Lower leg skin (tissue), 4 donors: ENCODE measurements around the gene CACNA1B. TPM values are rescaled to one million over a fixed set of nuclear protein-coding genes. Genes with fewer than 3 reads are reported as not detected.
A peak's percentile ranks its signal among the peaks of the same experiment; 100 is the strongest.

Source experiments
- DNase-seq, 2 donors: peaks; one replicate each; pipeline ENCODE4 v3.0.0-alpha.2; 2019; ENCODE audit warnings: low spot score in 2 of 2
- H3K4me3 ChIP-seq: fragments of 200-600 bp; sonication (generic); 2 replicates; pipeline ENCODE4 v1.5.1; 2017; ENCODE audit warnings: mild to moderate bottlenecking, low read depth; ENCODE audit not compliant: poor library complexity, severe bottlenecking
- CTCF ChIP-seq, 3 donors: fragments of 450-650 bp; IDR thresholded peaks; one replicate each; pipeline ENCODE4 v1.5.1; 2016; ENCODE audit warnings: antibody characterized with exemption in 3 of 3, mild to moderate bottlenecking in 3 of 3, moderate library complexity in 2 of 3
- POLR2A ChIP-seq, 2 donors: fragments of 450-650 bp; IDR thresholded peaks; one replicate each; pipeline ENCODE4 v1.6.1; 2016 to 2017; ENCODE audit warnings: antibody characterized with exemption in 2 of 2, mild to moderate bottlenecking in 1 of 2, moderate library complexity in 1 of 2
- WGBS, 2 donors: methylation state at CpG; one replicate each; pipeline ENCODE4 v1.1.5; 2018; 5-methylcytosine and 5-hydroxymethylcytosine counted together
- intact Hi-C: fragments of 100-400 bp; cut with DNase I; formaldehyde crosslinking; loops from one replicate; pipeline ENCODE4 v1.15.0; 2023; ENCODE audit warnings: low total_unique reads
- total RNA-seq, 4 donors: library from RNA; depleted of rRNA; stranded (reverse); fragments of >200 nt; gene quantifications; one replicate each; pipeline ENCODE4 v1.1.0, GENCODE V29; 2016

CACNA1B gene
- total RNA-seq, 4 donors from 2014 or later, result not detected

GRCh38 chr9:138020795-138021182, 143.2 kb downstream of the CACNA1B start:
- H3K4me3 ChIP-seq, result no peak overlapping the region
- TF ChIP-seq CTCF (IDR thresholded peaks at IDR 0.05) (no peak), POLR2A (IDR thresholded peaks at IDR 0.05) (no peak)
- intact Hi-C loops, result no loop called here
- WGBS, 2 donors, result 78 to 84% methylated on average over 5 of the region's 5 CpGs
- DNase-seq, result peak in 1 of 2 donors; percentile 67

GRCh38 chr9:138021251-138022056, 143.9 kb downstream of the CACNA1B start:
- WGBS, 2 donors, result 72 to 89% methylated on average over 14 to 15 of the region's 15 CpGs
- TF ChIP-seq POLR2A (IDR thresholded peaks at IDR 0.05) (no peak), CTCF (IDR thresholded peaks at IDR 0.05) (no peak)
- no peak overlapping the region for H3K4me3 ChIP-seq
- DNase-seq, result peak in 1 of 2 donors; percentile 71
- intact Hi-C loops, result no loop called here

GRCh38 chr9:138022121-138022741, 144.6 kb downstream of the CACNA1B start:
- TF ChIP-seq POLR2A (IDR thresholded peaks at IDR 0.05) (no peak), CTCF (IDR thresholded peaks at IDR 0.05) (no peak)
- H3K4me3 ChIP-seq, result no peak overlapping the region
- peak in 1 of 2 donors; percentile 70 for DNase-seq
- intact Hi-C loops, result no loop called here
- 29 to 40% methylated on average over 12 to 13 of the region's 17 CpGs for WGBS, 2 donors

GRCh38 chr9:138022756-138023393, 145.3 kb downstream of the CACNA1B start:
- WGBS, 2 donors, result 0 to 2% methylated on average over 19 to 39 of the region's 69 CpGs

More at GRCh38 chr9:138022756-138023393, 145.3 kb downstream of the CACNA1B start:
- TF ChIP-seq CTCF (IDR thresholded peaks at IDR 0.05), result no peak
- no peak for TF ChIP-seq POLR2A (IDR thresholded peaks at IDR 0.05)
- intact Hi-C loops, result no loop called here
- DNase-seq, result peak in 1 of 2 donors; percentile 75
- H3K4me3 ChIP-seq, result no peak overlapping the region
